Fibroblast of villous mesenchyme (primary cell): Measurements from ENCODE around the gene FOXD1. TPM values are rescaled to one million over a fixed set of nuclear protein-coding genes. Genes with fewer than 3 reads are reported as not detected.

ENCODE experiments used
- DNase-seq: peaks from one replicate; pipeline ENCODE4 v3.0.0-alpha.2; 2010; ENCODE audit warnings: low read depth
- H3K4me3 ChIP-seq: 2 replicates; pipeline ENCODE4 v1.5.1; 2011; ENCODE audit warnings: low read depth, mild to moderate bottlenecking, low read length
- total RNA-seq: library from RNA; depleted of rRNA; stranded (reverse); fragments of >200 nt; gene quantifications from 2 replicates; pipeline ENCODE4 v1.2.3, GENCODE V29; 2012
- TF ChIP-seq, protein P1 (sequence below): IDR thresholded peaks from 2 replicates; pipeline ENCODE4 v1.5.1; 2012; ENCODE audit warnings: low read depth, mild to moderate bottlenecking, low read length; ENCODE audit not compliant: insufficient read depth

The FOXD1 gene
- total RNA-seq, 1 donor: 2.2 TPM

DNA sequence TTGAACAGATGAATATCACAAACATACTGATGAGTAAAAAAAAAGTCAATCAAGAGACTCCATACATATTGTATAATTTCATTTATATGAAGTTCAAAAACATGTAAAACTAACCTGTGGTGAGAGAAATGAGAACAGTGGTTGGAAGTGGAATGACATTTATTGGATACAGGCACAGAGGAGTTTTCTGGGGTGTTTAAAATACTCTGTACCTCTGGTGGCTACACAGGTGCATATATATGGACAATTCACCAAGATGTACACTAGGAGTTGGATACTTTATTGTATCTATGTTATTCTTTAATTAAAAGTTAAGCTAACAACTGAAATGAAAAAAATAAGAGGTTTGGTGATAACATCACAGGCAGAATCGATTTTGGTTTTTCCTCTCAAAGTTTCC lies 14.1 kb downstream of the FOXD1 start:
- no peak overlapping the region for H3K4me3 ChIP-seq
- DNase-seq: no peak
- TF ChIP-seq, protein P1, sequence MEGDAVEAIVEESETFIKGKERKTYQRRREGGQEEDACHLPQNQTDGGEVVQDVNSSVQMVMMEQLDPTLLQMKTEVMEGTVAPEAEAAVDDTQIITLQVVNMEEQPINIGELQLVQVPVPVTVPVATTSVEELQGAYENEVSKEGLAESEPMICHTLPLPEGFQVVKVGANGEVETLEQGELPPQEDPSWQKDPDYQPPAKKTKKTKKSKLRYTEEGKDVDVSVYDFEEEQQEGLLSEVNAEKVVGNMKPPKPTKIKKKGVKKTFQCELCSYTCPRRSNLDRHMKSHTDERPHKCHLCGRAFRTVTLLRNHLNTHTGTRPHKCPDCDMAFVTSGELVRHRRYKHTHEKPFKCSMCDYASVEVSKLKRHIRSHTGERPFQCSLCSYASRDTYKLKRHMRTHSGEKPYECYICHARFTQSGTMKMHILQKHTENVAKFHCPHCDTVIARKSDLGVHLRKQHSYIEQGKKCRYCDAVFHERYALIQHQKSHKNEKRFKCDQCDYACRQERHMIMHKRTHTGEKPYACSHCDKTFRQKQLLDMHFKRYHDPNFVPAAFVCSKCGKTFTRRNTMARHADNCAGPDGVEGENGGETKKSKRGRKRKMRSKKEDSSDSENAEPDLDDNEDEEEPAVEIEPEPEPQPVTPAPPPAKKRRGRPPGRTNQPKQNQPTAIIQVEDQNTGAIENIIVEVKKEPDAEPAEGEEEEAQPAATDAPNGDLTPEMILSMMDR: no peak

DNA sequence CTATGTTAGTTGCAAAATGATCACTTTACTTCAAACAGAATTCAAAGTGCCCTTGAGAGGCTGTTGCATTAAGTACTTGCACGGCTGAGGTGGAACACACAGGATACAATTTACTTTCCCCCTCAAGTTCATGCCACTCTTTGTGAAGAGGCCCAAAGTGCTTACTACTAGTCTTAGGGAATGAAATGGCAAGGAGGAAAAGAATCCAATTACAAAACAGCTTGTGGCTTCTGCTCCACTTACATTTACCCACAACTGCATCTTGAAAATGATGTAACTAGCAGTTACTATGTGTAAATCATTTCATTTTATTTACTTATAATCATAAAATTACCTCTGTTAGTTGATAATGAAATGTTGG lies 14.6 kb downstream of the FOXD1 start:
- TF ChIP-seq, protein P1: no peak
- DNase-seq: no peak
- H3K4me3 ChIP-seq: no peak overlapping the region

DNA sequence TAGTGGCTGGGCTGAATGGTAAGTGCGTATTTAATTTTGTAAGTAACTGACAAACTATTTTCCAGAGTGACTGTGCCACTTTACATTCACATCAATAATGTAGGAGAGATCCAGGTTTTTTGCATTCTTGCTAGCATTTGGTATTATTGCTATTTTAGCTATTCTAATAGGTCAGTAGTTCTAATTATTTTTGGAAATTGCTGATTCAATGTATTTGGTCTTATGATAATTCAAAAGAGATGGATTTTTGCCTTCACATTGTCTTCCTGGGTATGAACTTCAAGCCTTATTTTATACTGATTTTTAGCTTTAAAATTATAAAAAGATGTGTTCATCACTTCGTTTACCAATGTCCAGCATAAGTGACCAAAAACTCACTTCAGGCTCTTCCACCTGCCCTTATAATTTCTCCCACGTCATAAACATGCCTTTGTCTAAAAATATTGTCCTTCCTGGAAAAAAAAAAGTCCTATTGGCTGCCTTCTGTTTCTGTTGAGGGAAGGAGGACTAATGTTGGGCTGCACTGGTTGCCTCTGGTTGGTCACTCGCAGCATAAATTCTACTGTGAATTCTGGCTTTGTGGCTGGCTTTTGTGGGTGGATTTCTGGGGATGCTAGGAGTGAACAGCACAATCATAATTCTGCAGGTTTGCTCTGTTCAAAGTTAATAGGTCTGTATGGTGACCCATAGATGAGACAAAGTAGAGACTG lies 15.2 kb downstream of the FOXD1 start:
- TF ChIP-seq, protein P1: no peak
- no peak overlapping the region for H3K4me3 ChIP-seq
- no peak for DNase-seq

DNA sequence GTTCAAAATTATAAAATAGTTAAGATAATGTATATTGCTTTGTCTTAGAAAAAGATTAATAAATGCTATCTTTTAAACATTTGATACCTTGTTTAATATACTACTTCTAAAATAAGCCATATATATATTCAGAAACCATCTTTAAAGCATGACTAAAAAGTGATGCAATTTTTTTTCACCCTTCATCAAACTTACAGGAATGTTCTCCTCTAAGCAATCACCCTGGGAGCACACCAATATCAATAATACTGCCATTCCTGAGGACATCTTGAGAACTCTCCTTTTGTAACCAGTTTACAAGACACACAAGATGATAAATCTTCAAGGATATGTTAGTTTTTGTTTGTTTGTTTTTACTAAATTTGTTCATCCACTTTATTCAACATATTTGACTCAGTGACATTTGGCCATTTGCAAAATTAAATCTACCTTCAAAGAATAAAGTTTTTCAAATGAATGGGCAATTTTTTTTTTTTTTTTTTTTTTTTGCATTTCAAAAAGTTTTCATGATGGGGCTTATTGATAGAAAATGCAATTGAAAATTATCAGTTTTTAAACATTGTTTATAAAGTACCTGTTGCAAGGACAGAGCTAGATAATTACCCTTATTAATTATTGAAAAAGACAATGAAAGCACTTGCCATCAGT lies 17.2 kb downstream of the FOXD1 start:
- DNase-seq: no peak
- TF ChIP-seq, protein P1: no peak
- H3K4me3 ChIP-seq: no peak overlapping the region

DNA sequence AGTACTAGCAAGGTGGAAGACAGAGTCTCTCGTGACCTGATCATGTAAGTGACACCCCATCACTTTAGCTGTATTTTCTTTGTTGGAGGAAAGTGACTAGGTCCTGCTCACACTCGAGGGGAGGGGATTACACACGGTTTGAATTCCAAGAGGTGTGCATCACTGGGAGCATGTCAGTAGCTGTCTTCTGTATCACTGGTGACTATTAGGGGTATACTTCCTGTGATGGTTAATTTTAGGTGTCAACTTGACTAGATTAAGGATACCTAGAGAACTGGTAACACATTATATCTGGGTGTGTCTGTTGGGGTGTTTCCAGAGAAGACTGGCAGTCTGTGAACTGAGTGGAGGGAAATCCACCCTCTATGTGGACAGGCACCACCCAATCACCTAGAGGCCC lies 22.5 kb downstream of the FOXD1 start:
- no peak for DNase-seq
- H3K4me3 ChIP-seq: no peak overlapping the region
- TF ChIP-seq, protein P1: no peak

DNA sequence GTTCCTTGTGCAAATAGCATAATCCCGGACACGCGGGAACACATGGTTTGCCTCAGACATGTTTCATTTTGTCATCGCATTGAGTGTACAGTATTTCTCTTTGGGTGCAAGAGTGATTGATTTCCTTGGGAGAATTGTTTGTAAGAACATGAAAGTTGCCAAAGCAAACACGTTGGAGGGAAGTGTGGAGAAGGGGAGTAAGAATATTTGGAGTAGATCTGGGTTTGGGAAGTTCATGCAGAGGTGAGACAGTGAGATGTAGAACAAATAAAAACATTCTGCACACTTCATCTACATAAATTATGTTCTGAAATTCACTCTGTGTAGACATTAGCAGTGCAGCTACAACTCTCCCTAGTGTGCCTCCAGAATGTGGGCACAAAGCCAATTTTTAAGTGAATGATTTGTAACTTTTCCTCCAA lies 24.0 kb downstream of the FOXD1 start:
- no peak for DNase-seq
- no peak overlapping the region for H3K4me3 ChIP-seq
- TF ChIP-seq, protein P1: no peak
